ENCODE results near the gene PTPRG. TPM values are rescaled to one million over a fixed set of nuclear protein-coding genes. Genes with fewer than 3 reads are reported as not detected.

Gene PTPRG
- total RNA-seq, 4 donors from 2014 or later = 8.4 to 37.3 (median 14.9) TPM

DNA sequence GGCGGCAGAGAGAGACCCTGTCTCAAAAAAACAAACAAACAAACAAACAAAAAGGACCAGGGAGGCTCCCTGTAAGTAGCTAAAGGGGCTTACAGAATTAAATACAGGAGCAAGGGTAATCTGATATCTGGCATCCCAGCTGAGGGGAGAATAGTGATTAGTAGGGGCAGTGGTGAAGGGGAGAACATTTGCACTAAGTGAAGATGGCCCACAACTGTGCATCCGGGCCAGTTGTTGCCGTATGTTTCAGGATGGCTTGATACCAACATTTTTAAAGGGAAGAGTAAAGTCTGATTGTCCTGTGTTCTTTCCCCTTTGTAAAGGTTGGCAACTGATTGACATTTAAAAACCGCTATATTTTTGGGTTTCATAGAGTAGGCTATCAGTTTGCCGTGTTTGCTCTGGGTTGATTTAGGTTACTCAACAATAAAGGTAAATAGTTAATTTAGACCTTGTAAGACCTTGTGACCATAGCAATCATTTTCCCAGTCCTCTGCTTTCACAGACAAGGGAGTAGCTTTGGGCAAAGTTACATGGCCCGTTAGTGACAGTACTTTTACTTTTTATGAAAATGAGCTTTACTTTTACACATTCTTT lies 167.8 kb downstream of the PTPRG start:
- 81 to 85% methylated on average over 6 of the region's 6 CpGs for WGBS, 2 donors
- H3K4me3 ChIP-seq (ENCODE audit: low read depth, poor library complexity, severe bottlenecking) = no peak overlapping the region
- intact Hi-C loops (cut with DNase I; ENCODE audit: low total_unique reads) = no loop called here
- no peak for DNase-seq (ENCODE audit: low spot score in 2 of 2)
- TF ChIP-seq, protein P1, sequence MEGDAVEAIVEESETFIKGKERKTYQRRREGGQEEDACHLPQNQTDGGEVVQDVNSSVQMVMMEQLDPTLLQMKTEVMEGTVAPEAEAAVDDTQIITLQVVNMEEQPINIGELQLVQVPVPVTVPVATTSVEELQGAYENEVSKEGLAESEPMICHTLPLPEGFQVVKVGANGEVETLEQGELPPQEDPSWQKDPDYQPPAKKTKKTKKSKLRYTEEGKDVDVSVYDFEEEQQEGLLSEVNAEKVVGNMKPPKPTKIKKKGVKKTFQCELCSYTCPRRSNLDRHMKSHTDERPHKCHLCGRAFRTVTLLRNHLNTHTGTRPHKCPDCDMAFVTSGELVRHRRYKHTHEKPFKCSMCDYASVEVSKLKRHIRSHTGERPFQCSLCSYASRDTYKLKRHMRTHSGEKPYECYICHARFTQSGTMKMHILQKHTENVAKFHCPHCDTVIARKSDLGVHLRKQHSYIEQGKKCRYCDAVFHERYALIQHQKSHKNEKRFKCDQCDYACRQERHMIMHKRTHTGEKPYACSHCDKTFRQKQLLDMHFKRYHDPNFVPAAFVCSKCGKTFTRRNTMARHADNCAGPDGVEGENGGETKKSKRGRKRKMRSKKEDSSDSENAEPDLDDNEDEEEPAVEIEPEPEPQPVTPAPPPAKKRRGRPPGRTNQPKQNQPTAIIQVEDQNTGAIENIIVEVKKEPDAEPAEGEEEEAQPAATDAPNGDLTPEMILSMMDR (IDR thresholded peaks at IDR 0.05) = no peak
- no peak for TF ChIP-seq POLR2A (IDR thresholded peaks at IDR 0.05)

DNA sequence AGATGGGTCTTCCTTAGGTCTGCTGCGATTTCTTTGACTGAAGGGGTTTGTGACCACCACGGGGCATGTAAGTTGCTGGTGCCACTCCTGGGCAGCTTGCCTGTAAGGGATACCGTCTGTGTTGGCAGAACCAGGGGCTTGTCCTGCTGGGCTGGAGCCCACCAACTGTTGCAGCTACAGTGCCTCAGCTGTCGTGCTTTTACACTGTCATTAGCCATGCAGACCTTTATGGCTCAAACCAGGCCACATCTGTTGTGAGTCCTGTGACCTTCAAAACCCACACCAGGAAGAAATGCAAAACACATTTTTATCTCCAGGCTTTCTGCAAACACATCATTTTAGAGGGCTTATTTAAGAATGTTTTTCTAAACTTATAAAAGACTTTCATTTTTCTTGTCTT lies 168.7 kb downstream of the PTPRG start:
- intact Hi-C loops (cut with DNase I; ENCODE audit: low total_unique reads) = no loop called here
- no peak for DNase-seq (ENCODE audit: low spot score in 2 of 2)
- WGBS, 2 donors = 68 to 75% methylated on average over 4 of the region's 4 CpGs

DNA sequence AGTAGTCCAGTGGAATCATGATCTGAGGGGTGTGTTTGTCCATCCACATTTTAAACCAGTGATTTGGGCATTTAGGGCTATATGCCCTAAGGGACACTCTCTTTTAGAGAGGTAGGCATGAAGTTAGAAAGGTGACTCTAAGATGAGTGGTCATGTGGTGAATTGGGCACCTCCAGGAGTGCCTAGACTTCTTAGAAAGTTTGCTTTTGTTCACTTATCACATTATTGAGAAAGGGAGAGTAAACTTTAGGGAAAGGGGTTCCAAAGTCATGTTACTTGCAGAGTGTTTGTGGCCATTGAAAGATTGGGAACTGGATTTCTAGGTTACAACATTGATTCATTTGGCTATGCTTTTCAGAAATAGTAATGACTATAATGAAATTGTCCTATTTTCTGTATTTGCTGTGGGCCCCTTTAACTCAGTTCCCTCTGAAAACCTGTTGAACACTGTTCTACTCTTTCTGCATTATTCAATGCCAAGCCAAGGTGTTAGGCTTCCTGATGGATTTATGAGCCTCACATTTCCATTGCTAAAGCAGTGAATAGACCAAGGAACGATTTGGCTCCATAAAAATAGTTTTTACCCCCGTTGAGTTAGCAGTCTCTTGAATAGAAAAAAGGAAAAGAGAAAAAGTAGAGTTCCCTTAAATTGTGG lies 169.3 kb downstream of the PTPRG start:
- 40 to 44% methylated on average over 2 of the region's 2 CpGs for WGBS, 2 donors
- H3K4me3 ChIP-seq (ENCODE audit: low read depth, poor library complexity, severe bottlenecking) = no peak overlapping the region
- DNase-seq (ENCODE audit: low spot score in 2 of 2) = no peak
- TF ChIP-seq, protein P1 (IDR thresholded peaks at IDR 0.05) = no peak
- no peak for TF ChIP-seq POLR2A (IDR thresholded peaks at IDR 0.05)
- intact Hi-C loops (cut with DNase I; ENCODE audit: low total_unique reads) = no loop called here

More for the DNA sequence above, 168.7 kb downstream of the PTPRG start:
- H3K4me3 ChIP-seq (ENCODE audit: low read depth, poor library complexity, severe bottlenecking) = no peak overlapping the region
- TF ChIP-seq, protein P1 (IDR thresholded peaks at IDR 0.05) = no peak
- TF ChIP-seq POLR2A (IDR thresholded peaks at IDR 0.05) = no peak

DNA sequence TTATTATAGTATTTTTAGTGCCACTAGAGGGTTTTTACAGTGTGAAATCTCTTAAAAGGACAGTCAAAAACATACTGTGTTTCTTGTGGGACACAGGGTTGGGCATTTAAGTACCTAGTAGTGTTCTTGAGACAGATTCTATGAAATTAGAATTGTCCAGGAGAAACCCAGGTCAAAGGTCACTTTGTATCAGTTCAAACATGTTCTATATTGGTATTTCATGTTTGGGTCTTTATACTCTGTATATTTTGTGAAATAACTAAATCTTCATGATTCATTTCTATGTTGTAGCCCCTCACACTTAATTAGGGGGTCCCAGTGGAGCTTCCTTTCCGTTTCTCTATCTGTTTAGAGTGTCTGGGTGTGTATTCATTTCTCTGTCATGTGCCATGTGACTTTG lies 171.6 kb downstream of the PTPRG start:
- TF ChIP-seq POLR2A (IDR thresholded peaks at IDR 0.05) = no peak
- TF ChIP-seq, protein P1 (IDR thresholded peaks at IDR 0.05) = no peak
- H3K4me3 ChIP-seq (ENCODE audit: low read depth, poor library complexity, severe bottlenecking) = no peak overlapping the region
- DNase-seq (ENCODE audit: low spot score in 2 of 2) = no peak
- intact Hi-C loops (cut with DNase I; ENCODE audit: low total_unique reads) = no loop called here
- 41 to 52% methylated on average over 1 of the region's 1 CpG for WGBS, 2 donors

DNA sequence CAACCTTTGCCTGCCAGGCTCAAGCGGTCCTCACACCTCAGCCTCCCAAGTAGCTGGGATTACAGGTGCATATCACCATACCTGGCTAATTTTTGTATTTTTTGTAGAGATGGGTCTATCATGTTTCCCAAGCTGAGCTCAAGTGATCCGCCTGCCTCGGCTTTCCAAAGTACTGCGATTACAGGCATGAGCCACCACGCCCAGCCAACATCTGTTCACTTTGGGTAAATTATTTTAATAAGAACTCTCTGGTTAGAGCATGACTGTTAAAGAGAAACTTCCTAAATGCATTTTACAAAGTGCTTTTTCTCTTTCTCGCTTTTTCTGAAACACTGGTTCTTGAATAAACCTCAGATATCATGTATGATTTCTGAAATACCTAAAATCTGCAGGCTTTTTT lies 172.5 kb downstream of the PTPRG start:
- TF ChIP-seq POLR2A (IDR thresholded peaks at IDR 0.05) = no peak
- TF ChIP-seq, protein P1 (IDR thresholded peaks at IDR 0.05) = no peak
- H3K4me3 ChIP-seq (ENCODE audit: low read depth, poor library complexity, severe bottlenecking) = no peak overlapping the region
- intact Hi-C loops (cut with DNase I; ENCODE audit: low total_unique reads) = no loop called here
- 42 to 53% methylated on average over 6 of the region's 6 CpGs for whole genome bisulfite sequencing, 2 donors
- DNase-seq (ENCODE audit: low spot score in 2 of 2) = peak in 1 of 2 donors; percentile 27
